HEK293T (cell line): ENCODE data around the gene EDA.

ENCODE experiments used
- ELF4 ChIP-seq: fragments of 450-650 bp; IDR thresholded peaks from 2 replicates; pipeline ENCODE4 v1.6.1; 2017; ENCODE audit warnings: antibody characterized with exemption
- FOXM1 ChIP-seq: fragments of 450-650 bp; IDR thresholded peaks from 2 replicates; pipeline ENCODE4 v1.6.1; 2017; ENCODE audit warnings: mild to moderate bottlenecking, borderline replicate concordance
- HDGF ChIP-seq: fragments of 450-650 bp; IDR thresholded peaks from 2 replicates; pipeline ENCODE4 v1.6.1; 2017; ENCODE audit warnings: antibody characterized with exemption, borderline replicate concordance
- L3MBTL2 ChIP-seq: fragments of 450-650 bp; conservative IDR thresholded peaks from 2 replicates; pipeline ENCODE4 v1.6.1; 2016; ENCODE audit warnings: mild to moderate bottlenecking
- SP1 ChIP-seq: fragments of 450-650 bp; IDR thresholded peaks from 2 replicates; pipeline ENCODE4 v1.6.1; 2017

DNA sequence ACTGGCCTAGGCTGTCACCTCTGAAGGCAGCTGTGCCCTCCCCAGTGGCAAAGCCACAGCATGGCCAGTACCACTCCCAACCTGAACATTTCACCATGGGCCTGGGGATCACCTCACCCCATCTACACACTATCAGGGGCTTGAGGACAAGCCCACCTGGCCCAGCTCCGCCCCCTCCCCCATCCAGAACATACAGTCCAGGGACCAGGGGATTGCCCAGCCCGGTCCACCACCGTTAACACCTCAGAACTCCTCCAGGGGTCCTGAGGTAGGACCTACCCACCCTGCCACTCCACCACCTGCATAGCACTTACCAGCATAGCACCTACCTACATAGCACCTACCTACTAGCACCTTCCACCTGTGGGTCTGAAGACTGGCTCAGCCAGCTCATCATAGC is 179.8 kb downstream of the EDA start:
- TF ChIP-seq FOXM1 (no peak), HDGF (no peak), SP1 (no peak), ELF4 (no peak), L3MBTL2 (no peak)
